Naive B cell (primary cell): ENCODE measurements around the gene EIF4B. TPM values are rescaled to one million over a fixed set of nuclear protein-coding genes. Genes with fewer than 3 reads are reported as not detected.

Experiments
- ATAC-seq, 2 donors: fragments of 150-1000 bp; cut with Tn5 transposase; 2 replicates each; pipeline ENCODE4 v1.10.0; 2021; ENCODE audit warnings: low read depth in 2 of 2, mild to moderate bottlenecking in 2 of 2, moderate library complexity in 2 of 2
- DNase-seq: peaks from one replicate; pipeline ENCODE4 v3.0.0; 2022
- H3K27ac Mint-ChIP-seq, 6 donors: one replicate each; pipeline ENCODE4 v1.8.0; 2020 to 2022; ENCODE audit warnings: mild to moderate bottlenecking in 6 of 6, mixed read lengths in 6 of 6, moderate library complexity in 5 of 6, inconsistent platforms in 2 of 6
- H3K27me3 Mint-ChIP-seq, 3 donors: one replicate each; pipeline ENCODE4 v1.8.0; 2021 to 2022; ENCODE audit warnings: mixed read lengths in 3 of 3, mild to moderate bottlenecking in 1 of 3
- H3K36me3 Mint-ChIP-seq, 2 donors: one replicate each; pipeline ENCODE4 v1.8.0; 2020 to 2022; ENCODE audit warnings: mixed read lengths in 2 of 2, inconsistent platforms in 1 of 2, mild to moderate bottlenecking in 1 of 2
- H3K4me1 Mint-ChIP-seq, 3 donors: one replicate each; pipeline ENCODE4 v1.8.0; 2020 to 2022; ENCODE audit warnings: mixed read lengths in 3 of 3, inconsistent platforms in 1 of 3, mild to moderate bottlenecking in 1 of 3, moderate library complexity in 1 of 3
- H3K4me3 Mint-ChIP-seq, 8 donors: one replicate each; pipeline ENCODE4 v1.8.0; 2020 to 2022; ENCODE audit warnings: mild to moderate bottlenecking in 8 of 8, mixed read lengths in 8 of 8, moderate library complexity in 8 of 8, inconsistent platforms in 2 of 8
- H3K9me3 Mint-ChIP-seq, 7 donors: one replicate each; pipeline ENCODE4 v1.8.0; 2020 to 2022; ENCODE audit warnings: mixed read lengths in 7 of 7, mild to moderate bottlenecking in 5 of 7, inconsistent platforms in 2 of 7, moderate library complexity in 1 of 7
- polyA plus RNA-seq, 6 donors: library from polyadenylated mRNA; unstranded; fragments of 300-500 nt; fragmentation: Illumina TruSeq; gene quantifications; one replicate each; pipeline ENCODE4 v1.2.3, GENCODE V29; 2021; ENCODE audit warnings: low read depth in 6 of 6

EIF4B gene
- polyA plus RNA-seq, 6 donors from 2014 or later = 69.1 to 104 (median 87.0) TPM

DNA sequence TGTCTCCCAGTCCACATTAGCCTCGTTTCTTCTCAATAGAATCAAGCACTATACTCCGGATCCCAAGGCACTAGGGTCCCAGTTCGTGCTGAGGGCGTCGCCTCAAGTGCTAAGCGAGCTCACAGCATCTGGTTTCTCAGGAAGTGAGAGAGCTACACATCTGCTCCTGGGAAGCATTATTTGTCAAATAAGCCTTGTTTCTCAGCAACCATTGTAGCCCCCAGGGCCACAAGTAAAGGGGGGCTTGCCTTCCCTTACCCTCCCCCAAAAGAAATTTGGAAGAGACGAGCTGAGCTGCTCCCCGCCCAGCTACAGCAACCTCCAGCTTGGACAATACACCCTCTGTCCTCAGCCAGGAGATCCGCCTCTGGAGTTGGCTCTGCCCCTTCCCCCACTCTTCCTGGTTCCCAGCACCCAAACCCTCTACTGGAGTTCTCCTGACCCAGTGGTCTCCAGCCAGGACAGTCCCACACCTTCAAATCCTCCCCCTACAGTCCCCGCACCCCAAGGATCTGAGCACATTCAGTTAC, 37.9 kb downstream of the EIF4B start:
- peaks cover 12 to 18% (median 15%) of the 10 kb centered on the region in 3 donors for H3K4me1 Mint-ChIP-seq
- no peak overlapping the region for H3K27ac Mint-ChIP-seq
- peaks cover 0 to 5% of the 10 kb centered on the region in 2 donors for H3K36me3 Mint-ChIP-seq
- no peak for DNase-seq
- no peaks in the 10 kb centered on the region for H3K27me3 Mint-ChIP-seq
- no peaks in the 10 kb centered on the region for H3K9me3 Mint-ChIP-seq
- ATAC-seq = no peak
- H3K4me3 Mint-ChIP-seq = peak overlapping the region in 1 of 8 donors; percentile 48

DNA sequence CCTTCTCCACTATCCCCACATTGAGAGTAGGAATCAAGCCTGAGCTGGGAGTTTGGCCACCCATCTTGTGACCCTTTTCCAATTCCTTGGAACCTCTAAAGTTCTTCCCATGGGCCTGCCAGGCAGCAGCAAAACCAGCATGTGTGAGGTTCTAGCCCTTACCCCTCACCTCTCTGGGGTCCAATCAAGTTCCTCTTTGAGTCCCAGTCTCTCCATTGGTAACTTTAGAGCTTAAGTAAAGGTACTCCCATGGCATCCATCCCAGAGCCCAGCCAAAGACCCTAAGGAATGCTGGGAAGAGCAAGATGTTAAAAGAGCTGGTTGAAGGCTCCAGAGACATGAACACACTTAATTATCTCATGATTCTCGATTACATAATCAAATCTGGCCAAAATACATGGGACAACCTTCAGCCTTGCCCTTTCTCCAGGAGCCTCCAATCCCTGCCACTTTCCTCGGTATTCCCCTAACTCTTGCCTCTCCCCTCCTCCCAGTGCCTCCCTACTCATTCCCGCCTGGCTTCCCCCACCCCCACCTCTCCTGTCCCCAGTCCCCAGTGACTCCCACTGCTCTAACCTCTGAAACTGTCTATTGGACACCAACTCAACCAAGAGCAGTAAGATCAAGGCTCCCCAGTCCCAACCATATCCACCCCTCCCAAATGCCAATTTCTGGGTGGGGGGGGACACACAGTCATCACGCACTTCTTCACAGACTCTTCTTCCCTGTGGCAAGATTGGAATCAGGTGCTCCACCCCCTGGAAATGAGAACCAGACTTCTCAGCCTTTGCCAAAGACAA, 38.8 kb downstream of the EIF4B start:
- Mint-ChIP-seq H3K27ac (no peak overlapping the region), H3K27me3 (no peaks in the 10 kb centered on the region), H3K4me1 (peaks cover 12 to 18% (median 15%) of the 10 kb centered on the region in 3 donors), H3K9me3 (no peaks in the 10 kb centered on the region), H3K4me3 (peak overlapping the region in 4 of 8 donors; percentile 92 to 99 (median 95)), H3K36me3 (no peaks in the 10 kb centered on the region)
- no peak for DNase-seq
- no peak for ATAC-seq

DNA sequence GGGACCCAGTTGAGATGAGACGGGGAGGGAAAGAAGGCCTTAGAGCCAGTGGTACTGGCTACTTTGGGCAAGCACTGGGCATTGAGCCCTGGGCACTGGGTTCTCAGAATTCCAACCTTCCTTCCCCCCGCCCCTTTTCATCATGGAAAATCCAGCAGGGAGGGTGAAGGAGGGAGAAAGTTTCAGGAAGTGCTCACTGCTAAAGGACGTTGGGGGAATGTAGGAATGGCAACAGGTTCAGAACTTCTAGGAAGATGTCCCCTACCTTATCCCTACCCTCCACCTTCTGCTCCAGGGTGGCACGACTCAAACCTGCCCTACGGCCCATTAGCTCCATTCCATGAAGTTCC, 39.4 kb downstream of the EIF4B start:
- Mint-ChIP-seq H3K4me1 (peaks cover 13 to 18% (median 15%) of the 10 kb centered on the region in 3 donors), H3K9me3 (no peaks in the 10 kb centered on the region), H3K27ac (peak overlapping the region in 1 of 6 donors; percentile 89), H3K36me3 (no peaks in the 10 kb centered on the region), H3K4me3 (peak overlapping the region in 7 of 8 donors; percentile 87 to 99 (median 94)), H3K27me3 (no peaks in the 10 kb centered on the region)
- DNase-seq = no peak
- no peak for ATAC-seq

DNA sequence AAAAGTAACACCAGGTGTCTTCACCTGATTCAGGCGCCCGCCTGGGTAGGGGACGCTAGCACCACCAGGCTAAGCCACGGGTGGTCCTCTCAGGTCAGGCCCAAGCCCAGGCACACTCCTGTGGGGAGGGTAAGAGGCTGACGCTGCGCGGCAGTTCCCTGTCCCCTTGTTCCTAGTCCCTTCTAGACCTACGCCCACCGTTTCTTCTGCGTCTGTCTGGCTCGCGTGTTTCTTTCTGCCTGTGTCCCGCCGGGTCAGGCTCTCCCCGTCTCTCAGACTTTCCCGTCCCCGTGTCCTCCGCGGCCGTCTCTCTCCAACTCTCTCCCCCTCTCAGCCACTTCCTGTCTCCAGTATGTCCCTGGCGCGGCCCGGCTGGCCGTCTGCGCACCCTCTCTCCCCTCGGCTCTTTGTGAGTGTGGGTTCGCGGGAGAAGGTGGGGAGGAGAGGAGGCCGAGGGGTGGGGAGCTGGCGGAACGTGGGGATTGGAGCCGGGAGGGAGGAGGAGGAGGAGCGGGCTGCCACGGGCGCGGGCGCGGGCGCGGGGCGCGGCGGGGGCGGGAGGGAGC, 40.5 kb downstream of the EIF4B start:
- DNase-seq (peak; percentile 42), ATAC-seq (peak; percentile 16 to 25)
- Mint-ChIP-seq H3K36me3 (no peaks in the 10 kb centered on the region), H3K4me3 (peak overlapping the region; percentile 87 to 99 (median 94)), H3K4me1 (peaks cover 15 to 18% (median 16%) of the 10 kb centered on the region in 3 donors), H3K27ac (peak overlapping the region; percentile 32 to 94 (median 88)), H3K27me3 (no peaks in the 10 kb centered on the region), H3K9me3 (no peaks in the 10 kb centered on the region)

DNA sequence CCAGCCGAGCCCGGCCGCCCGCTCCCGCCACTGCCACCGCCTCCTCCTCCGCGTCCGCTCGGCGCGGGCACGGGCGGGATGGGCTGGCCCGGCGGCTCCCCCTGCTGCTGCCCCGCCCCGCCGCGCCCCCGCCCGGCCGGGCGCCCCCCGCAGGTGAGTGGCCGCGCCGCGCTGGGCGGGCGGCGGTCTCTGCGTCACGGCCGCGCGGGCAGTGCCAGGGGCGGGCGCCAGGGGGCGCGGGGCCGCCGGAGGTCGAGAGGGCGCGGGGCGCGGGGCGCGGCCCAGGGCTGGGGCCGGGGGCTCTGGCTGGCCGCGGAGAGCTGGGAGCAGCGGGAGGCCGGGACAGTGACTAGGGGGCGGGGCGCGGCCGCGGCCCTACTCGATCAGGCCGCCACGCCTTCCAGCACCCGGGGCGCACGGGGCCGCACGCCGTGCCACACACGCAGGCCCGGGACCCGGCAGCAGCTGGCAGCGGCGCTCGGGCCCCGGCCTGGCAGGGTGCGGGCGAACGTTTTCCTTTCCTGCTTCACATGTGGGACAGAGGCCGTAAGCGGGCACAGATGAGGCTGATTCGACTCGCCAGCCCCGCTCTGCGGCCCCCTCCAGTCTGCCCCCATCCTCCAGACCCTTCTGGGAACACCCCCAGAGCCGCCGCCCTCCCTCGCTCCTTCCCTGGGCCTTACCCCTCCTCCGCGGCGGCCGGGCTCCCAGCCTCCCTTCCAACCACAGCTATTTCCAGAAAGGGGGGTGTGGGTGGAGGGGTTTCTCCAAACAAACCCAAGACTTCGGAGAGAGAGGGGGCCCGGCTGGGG, 41.2 kb downstream of the EIF4B start:
- peaks cover 15 to 20% (median 16%) of the 10 kb centered on the region in 3 donors for H3K4me1 Mint-ChIP-seq
- DNase-seq (peak; percentile 76), ATAC-seq (peak; percentile 76 to 79)
- H3K27ac Mint-ChIP-seq = peak overlapping the region in 3 of 6 donors; percentile 42 to 89 (median 56)
- no peaks in the 10 kb centered on the region for H3K9me3 Mint-ChIP-seq
- H3K27me3 Mint-ChIP-seq = no peaks in the 10 kb centered on the region
- peak overlapping the region; percentile 42 to 99 (median 77) for H3K4me3 Mint-ChIP-seq
- no peaks in the 10 kb centered on the region for H3K36me3 Mint-ChIP-seq

DNA sequence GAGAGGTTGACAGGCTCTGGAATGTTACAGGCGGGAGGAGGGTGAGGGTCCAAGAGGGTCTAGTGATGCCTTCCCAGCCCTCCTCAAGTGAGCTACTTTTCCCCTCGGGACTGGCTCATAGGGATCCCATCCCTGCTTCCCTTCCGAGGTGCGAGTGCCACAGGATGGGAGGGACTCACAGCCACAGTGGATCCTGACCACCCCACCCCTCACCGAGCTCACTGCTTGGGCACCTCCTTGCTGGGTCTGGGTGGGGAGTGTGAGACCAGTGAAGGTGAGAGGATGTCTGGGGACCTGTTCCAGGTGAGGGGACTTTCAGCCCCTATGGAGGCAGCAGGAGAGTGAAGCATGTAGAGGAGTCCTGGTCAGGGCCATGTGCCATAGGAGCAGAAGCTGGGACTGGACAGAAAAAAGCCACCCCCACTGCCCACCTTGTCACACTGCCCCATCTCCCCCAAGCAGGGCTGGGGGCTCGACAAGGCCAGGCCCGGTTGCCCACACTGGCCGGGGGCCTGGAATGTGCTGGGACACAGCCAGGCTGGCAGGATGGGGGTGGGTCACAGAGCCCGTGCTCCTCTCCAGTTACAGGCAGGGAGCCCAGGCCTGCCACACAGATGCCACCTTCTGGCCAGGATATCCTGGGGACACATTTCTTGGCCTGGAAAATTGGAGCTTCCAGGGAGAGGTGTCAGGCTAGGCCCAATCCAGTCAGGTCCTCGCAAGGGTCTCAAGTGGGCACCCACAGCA, 42.0 kb downstream of the EIF4B start:
- ATAC-seq (no peak), DNase-seq (no peak)
- no peaks in the 10 kb centered on the region for H3K9me3 Mint-ChIP-seq
- H3K27me3 Mint-ChIP-seq = no peaks in the 10 kb centered on the region
- peak overlapping the region; percentile 29 to 92 (median 72) for H3K4me3 Mint-ChIP-seq
- H3K27ac Mint-ChIP-seq = peak overlapping the region in 1 of 6 donors; percentile 56
- peaks cover 15 to 20% (median 16%) of the 10 kb centered on the region in 3 donors for H3K4me1 Mint-ChIP-seq
- no peaks in the 10 kb centered on the region for H3K36me3 Mint-ChIP-seq

DNA sequence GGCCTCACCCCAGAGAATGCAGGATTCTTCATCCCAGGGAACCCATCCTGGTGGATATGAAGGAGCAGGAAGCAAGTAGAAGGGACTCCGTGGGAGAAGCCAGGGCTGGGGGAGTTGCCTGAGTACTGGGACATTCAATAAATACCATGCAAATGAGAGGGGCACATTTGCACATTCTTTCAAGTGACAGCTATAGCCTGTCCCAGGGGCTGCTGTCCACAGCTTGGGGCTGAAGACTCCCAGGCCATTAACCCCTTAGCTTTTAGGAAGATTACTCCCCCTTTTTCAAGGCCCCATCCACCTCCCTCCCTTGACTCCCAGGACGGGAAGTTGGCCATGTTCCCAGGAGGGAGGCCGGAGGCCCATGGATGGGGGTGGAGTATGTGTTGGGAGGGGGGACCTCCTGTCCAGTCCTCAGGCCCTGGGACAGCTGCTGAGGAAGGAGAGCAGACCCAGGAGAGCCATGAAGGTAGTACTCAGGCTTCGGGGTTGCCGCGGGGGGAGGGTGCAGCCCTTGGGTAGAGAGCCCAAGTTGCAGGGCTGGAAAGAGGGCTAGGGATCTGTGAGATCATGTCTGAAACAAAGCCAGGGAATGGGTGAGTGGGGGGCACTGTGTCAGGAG, 42.6 kb downstream of the EIF4B start:
- H3K4me3 Mint-ChIP-seq = peak overlapping the region in 4 of 8 donors; percentile 15 to 69 (median 44)
- peak overlapping the region in 1 of 6 donors; percentile 95 for H3K27ac Mint-ChIP-seq
- H3K9me3 Mint-ChIP-seq = no peaks in the 10 kb centered on the region

DNA sequence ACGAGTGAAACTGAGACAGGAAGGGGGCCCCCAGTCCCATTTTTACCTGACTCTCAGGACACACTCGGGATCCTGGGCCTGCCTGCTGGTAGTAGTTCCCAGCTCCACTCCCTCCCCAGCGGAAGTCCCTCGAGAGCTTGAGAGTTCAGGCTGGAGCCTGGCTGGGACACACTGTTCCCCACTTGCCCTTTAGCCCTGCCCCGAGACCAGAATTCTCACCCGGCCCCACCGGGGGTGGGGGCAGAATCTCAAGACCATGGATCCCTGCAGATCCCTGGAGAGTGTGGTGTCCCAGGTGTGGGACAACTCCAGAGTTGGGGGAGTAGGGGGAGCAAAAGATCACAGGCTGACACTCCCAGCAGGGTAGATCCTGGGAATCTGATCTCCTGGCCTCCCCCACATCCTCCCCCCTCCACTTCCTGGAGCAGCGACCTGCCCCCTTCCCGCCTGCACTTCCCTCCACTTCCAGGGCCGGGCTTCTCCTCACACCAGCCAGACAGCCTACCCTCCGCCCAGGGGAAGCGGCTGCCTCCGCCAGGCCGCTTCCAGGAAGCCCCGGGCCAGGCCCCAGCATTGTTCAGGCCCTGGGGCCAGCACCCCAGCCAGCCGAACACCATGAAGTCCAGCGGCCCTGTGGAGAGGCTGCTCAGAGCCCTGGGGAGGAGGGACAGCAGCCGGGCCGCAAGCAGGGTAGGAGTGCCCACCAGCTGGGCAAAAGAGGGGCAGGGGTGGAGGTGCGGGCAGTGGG, 43.5 kb downstream of the EIF4B start, which contains the start of gene TNS2:
TNS2 (plus strand) TSS at position 495 of the 748 bp plus-strand sequence; CDS start at position 616, 121 bp downstream.
- Mint-ChIP-seq H3K4me1 (peaks cover 22 to 30% (median 25%) of the 10 kb centered on the region in 3 donors), H3K27ac (peak within 1 kb of the TSS in 2 of 6 donors; percentile 74 to 95), H3K27me3 (no peaks in the 10 kb centered on the region), H3K4me3 (peak within 1 kb of the TSS in 6 of 8 donors; percentile 15 to 69 (median 44)), H3K9me3 (no peaks in the 10 kb centered on the region), H3K36me3 (no peaks in the 10 kb centered on the region)
- DNase-seq (no peak), ATAC-seq (no peak)

More for the DNA sequence above, 42.6 kb downstream of the EIF4B start:
- Mint-ChIP-seq H3K36me3 (no peaks in the 10 kb centered on the region), H3K4me1 (peaks cover 22 to 27% (median 22%) of the 10 kb centered on the region in 3 donors), H3K27me3 (no peaks in the 10 kb centered on the region)
- no peak for ATAC-seq
- no peak for DNase-seq

DNA sequence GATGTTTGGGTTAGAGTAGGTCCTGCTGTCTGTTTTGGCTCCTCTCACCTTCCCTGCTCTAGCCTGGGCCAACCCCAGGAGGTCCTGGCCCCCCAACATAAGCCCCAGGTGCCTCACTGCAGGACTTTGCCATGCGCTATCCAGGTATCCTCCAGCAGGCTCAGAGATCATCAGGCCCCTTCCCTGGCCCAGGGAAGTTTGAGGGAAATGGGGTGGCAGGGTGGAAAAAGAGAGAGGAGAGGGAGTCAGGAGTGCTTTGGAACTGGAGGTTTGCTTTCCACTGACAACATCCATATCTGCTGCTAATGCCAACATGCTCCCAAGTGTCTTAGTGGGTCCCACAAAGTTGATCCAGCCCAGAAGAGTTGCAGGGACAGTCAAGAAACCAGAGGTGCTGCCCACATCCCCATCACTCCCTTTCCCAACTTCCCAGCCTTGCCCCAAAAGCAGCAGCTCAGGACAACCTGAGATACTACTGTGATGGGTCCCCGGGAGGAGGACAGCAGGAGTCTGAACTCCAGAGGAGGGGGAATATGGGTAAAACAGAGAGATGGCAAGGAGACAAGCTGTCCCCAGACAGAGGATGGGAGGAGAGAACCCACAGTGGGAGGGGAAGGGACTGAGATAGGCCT, 44.3 kb downstream of the EIF4B start:
- DNase-seq (no peak), ATAC-seq (no peak)
- Mint-ChIP-seq H3K4me1 (peaks cover 21 to 28% (median 23%) of the 10 kb centered on the region in 3 donors), H3K4me3 (peak overlapping the region in 1 of 8 donors; percentile 4), H3K27ac (no peak overlapping the region), H3K27me3 (no peaks in the 10 kb centered on the region), H3K9me3 (no peaks in the 10 kb centered on the region), H3K36me3 (no peaks in the 10 kb centered on the region)

DNA sequence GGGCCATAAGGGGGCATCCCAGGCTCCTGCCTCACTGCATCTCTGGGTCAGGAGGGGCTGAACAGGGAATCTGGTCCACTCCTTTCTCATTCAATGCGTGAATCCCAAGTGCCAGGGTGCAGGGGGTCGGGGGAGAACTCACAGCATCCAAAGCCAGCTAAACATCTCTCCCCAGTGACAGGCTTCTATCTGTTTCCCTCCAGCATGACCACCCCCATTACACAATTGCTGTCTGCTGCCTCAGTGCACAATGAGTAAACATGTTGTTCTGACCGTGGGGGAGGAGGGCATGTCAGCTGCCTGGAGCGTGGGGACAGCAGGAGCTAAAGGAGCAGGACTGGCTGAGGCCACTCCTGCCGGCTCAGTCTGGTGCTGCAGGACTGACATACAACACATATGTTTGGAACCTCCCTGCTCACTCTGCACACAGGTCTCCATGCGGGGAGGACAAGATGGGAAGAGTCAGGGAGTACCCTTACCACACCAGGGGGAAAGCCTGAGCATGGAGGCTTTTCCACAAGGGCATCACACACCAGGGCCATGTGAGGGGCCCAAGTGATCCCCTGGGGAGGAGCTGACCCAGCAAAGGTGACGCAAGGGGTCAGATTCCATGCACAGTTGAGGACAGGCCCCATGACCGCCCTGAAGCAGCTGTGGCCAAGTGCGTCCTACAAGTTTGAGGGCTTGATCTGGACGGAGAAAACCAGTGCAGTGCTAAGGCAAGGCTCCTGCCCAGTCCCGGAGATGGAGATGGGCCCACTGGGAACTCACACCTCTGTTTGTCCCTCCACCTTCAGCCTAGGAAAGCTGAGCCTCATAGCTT, 45.0 kb downstream of the EIF4B start:
- ATAC-seq (no peak), DNase-seq (no peak)
- H3K27me3 Mint-ChIP-seq = no peaks in the 10 kb centered on the region
- peaks cover 17 to 21% (median 21%) of the 10 kb centered on the region in 3 donors for H3K4me1 Mint-ChIP-seq
- H3K9me3 Mint-ChIP-seq = no peaks in the 10 kb centered on the region
- H3K36me3 Mint-ChIP-seq = no peaks in the 10 kb centered on the region
- H3K27ac Mint-ChIP-seq = peak overlapping the region in 2 of 6 donors; percentile 47 to 85
- peak overlapping the region in 3 of 8 donors; percentile 4 to 55 (median 9) for H3K4me3 Mint-ChIP-seq
